ENCODE measurements around the gene MGAT2. TPM values are rescaled to one million over a fixed set of nuclear protein-coding genes. Genes with fewer than 3 reads are reported as not detected.
"Not testable (repeated sequence)": the region's sequence is repeated elsewhere in the genome, so short reads cannot be mapped to it uniquely, and the experiment has no call there.

The MGAT2 gene
- total RNA-seq, 1 donor from 2014 or later, result 21.4 TPM

DNA sequence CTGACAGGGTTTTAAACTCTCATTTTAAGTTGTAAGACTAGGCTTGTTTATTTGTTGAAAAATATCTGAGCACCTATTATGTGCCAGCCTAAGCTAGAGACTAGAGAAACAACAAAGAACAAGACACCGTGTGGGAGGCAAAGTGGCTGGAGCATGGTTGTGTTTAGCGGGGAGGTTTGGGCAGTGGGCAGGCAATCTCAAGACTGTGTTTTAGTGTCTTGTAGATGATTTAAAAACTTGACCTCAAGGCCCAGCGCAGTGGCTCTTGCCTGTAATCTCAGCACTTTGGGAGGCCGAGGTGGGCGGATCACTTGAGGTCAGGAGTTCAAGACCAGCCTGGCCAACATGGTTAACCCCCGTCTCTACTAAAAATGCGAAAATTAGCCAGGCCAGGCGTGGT lies 7.9 kb upstream of the MGAT2 start:
- H3K27ac Mint-ChIP-seq, result no peak overlapping the region

DNA sequence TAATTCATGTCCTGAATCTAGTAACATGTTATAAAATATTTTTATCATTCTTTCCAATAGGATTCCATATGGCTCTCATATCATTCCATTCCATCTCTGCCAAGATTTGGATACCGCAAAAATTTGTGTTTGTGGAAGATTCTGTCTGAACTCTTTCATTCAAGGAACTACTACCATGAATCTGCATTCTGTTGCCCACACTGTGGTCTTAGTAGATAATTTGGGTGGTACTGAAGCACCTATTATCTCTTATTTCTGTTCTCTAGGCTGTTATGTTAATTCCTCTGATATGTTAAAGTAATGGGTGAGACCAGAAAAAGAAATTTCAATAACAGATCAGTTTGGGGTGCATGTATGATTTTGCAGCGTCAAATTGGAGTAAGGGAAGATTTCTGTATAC lies 6.4 kb upstream of the MGAT2 start:
- H3K4me1 Mint-ChIP-seq (ENCODE audit: low read depth), result peaks cover 4% of the 10 kb centered on the region
- H3K27me3 Mint-ChIP-seq, result no peaks in the 10 kb centered on the region
- peaks cover 15% of the 10 kb centered on the region for H3K36me3 Mint-ChIP-seq (ENCODE audit: insufficient read depth)
- H3K4me3 Mint-ChIP-seq (ENCODE audit: low read depth), result no peak overlapping the region
- no peaks in the 10 kb centered on the region for H3K9me3 Mint-ChIP-seq (ENCODE audit: low read depth)
- no peak overlapping the region for H3K27ac Mint-ChIP-seq
- no peak for DNase-seq (ENCODE audit: low spot score, unreplicated experiment)
- TF ChIP-seq, protein P1, sequence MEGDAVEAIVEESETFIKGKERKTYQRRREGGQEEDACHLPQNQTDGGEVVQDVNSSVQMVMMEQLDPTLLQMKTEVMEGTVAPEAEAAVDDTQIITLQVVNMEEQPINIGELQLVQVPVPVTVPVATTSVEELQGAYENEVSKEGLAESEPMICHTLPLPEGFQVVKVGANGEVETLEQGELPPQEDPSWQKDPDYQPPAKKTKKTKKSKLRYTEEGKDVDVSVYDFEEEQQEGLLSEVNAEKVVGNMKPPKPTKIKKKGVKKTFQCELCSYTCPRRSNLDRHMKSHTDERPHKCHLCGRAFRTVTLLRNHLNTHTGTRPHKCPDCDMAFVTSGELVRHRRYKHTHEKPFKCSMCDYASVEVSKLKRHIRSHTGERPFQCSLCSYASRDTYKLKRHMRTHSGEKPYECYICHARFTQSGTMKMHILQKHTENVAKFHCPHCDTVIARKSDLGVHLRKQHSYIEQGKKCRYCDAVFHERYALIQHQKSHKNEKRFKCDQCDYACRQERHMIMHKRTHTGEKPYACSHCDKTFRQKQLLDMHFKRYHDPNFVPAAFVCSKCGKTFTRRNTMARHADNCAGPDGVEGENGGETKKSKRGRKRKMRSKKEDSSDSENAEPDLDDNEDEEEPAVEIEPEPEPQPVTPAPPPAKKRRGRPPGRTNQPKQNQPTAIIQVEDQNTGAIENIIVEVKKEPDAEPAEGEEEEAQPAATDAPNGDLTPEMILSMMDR (IDR thresholded peaks at IDR 0.05; ENCODE audit: unreplicated experiment), result no peak

More for the DNA sequence above, 7.9 kb upstream of the MGAT2 start:
- TF ChIP-seq, protein P1 (IDR thresholded peaks at IDR 0.05; ENCODE audit: unreplicated experiment), result no peak
- peaks cover 10% of the 10 kb centered on the region for H3K36me3 Mint-ChIP-seq (ENCODE audit: insufficient read depth)
- H3K9me3 Mint-ChIP-seq (ENCODE audit: low read depth), result no peaks in the 10 kb centered on the region
- no peaks in the 10 kb centered on the region for H3K27me3 Mint-ChIP-seq
- DNase-seq (ENCODE audit: low spot score, unreplicated experiment), result no peak
- no peaks in the 10 kb centered on the region for H3K4me1 Mint-ChIP-seq (ENCODE audit: low read depth)
- H3K4me3 Mint-ChIP-seq (ENCODE audit: low read depth), result no peak overlapping the region

DNA sequence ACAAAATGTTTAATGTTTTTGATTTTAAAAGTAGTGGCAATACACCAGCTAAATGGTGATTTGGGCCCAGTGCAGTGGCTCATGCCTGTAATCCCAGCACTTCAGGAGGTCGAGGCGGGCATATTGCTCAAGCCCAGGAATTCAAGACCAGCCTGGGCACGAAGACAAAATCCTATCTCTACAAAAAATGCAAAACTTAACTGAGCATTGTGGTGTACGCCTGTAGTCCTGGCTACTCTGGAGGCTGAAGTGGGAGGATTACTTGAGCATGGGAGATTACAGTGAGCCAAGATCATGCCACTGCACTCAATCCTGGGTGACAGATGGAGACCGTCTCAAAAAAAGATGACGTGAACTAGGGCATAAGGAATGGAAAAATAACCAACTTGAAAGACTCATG lies 4.8 kb upstream of the MGAT2 start:
- DNase-seq (ENCODE audit: low spot score, unreplicated experiment), result no peak
- peaks cover 9% of the 10 kb centered on the region for H3K4me1 Mint-ChIP-seq (ENCODE audit: low read depth)
- H3K27me3 Mint-ChIP-seq, result no peaks in the 10 kb centered on the region
- H3K4me3 Mint-ChIP-seq (ENCODE audit: low read depth), result no peak overlapping the region
- H3K9me3 Mint-ChIP-seq (ENCODE audit: low read depth), result no peaks in the 10 kb centered on the region
- peak overlapping the region; percentile 79 for H3K27ac Mint-ChIP-seq
- TF ChIP-seq, protein P1 (IDR thresholded peaks at IDR 0.05; ENCODE audit: unreplicated experiment), result no peak
- peaks cover 15% of the 10 kb centered on the region for H3K36me3 Mint-ChIP-seq (ENCODE audit: insufficient read depth)

DNA sequence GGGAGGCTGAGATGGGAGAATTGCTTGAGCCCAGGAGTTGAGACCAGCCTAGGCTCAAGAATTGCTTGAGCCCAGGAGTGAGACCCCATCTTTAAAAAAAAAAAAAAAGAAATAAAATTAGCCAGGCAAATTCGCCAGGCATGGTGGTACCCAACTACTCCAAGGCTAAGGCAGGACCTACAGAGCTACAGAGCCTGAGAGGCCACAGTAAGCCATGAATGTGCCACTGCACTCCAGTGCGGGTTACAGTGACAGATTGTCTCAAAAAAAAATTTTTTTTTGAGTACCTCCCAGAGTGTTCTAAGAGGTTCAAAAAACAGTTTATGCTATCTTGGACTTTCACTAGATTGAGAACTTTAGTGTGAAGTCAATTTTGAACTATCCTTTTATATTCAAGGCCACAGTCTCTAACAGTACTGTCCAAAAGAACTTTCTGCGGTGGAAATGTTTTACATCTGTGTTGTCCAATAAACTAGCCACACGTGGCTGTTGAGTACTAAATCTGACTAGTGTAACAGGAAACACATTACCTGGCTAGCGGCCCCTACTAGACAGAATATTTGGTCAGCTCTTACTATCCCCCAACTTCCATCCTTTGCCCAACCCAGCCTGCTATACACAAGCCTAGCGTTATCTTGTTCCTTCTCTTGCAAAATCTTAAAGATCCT lies 2.6 kb upstream of the MGAT2 start:
- Mint-ChIP-seq H3K36me3 (ENCODE audit: insufficient read depth) (peaks cover 14% of the 10 kb centered on the region), H3K27ac (peak overlapping the region; percentile 82), H3K4me1 (ENCODE audit: low read depth) (peaks cover 22% of the 10 kb centered on the region), H3K9me3 (ENCODE audit: low read depth) (no peaks in the 10 kb centered on the region), H3K4me3 (ENCODE audit: low read depth) (peak overlapping the region; percentile 11), H3K27me3 (no peaks in the 10 kb centered on the region)
- DNase-seq (ENCODE audit: low spot score, unreplicated experiment), result no peak
- TF ChIP-seq, protein P1 (IDR thresholded peaks at IDR 0.05; ENCODE audit: unreplicated experiment), result no peak

DNA sequence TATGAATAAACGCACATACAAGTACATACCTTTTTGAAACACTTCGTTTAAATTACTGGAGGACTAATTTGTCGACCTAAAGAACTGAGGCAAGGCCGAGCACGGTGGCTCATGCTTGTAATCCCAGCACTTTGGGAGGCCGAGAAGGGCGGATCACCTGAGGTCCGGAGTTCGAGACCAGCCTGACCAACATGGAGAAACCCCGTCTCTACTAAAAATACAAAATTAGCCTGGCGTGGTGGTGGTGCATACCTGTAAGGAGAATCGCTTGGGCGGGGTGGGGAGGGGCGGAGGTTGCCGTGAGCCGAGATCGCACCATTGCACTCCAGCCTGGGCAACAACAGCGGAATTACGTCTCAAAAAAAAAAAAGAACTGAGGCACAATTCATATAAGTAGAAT lies 1.3 kb upstream of the MGAT2 start:
- Mint-ChIP-seq H3K36me3 (ENCODE audit: insufficient read depth) (peaks cover 12% of the 10 kb centered on the region), H3K27ac (peak overlapping the region; percentile 99), H3K4me3 (ENCODE audit: low read depth) (peak overlapping the region; percentile 95), H3K4me1 (ENCODE audit: low read depth) (peaks cover 22% of the 10 kb centered on the region)
- H3K9me3 Mint-ChIP-seq (ENCODE audit: low read depth); DNase-seq (ENCODE audit: low spot score, unreplicated experiment); H3K27me3 Mint-ChIP-seq: not testable (repeated sequence)

DNA sequence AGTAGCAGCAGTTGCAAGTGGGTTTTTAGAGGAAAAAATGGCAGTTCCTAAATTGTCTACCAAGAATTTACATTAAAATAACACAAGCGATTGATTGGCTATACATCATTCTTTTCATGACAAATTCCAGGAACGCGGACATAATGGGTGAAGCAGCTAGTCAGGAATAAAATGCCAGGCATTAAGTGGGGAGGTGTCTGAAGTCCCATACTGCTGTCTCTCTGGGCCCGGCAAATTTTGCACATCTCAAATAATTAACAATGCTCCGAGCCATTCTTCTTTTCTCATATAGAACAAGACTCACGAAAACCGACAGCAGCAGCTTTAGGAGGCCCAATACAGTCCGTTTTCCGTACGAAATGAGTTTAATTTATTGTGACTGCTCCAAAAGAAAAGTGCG lies 869 bp upstream of the MGAT2 start:
- H3K9me3 Mint-ChIP-seq (ENCODE audit: low read depth), result no peaks in the 10 kb centered on the region
- H3K36me3 Mint-ChIP-seq (ENCODE audit: insufficient read depth), result peaks cover 11% of the 10 kb centered on the region
- DNase-seq (ENCODE audit: low spot score, unreplicated experiment), result no peak
- H3K4me3 Mint-ChIP-seq (ENCODE audit: low read depth), result peak overlapping the region; percentile 95
- peaks cover 22% of the 10 kb centered on the region for H3K4me1 Mint-ChIP-seq (ENCODE audit: low read depth)
- no peaks in the 10 kb centered on the region for H3K27me3 Mint-ChIP-seq
- TF ChIP-seq, protein P1 (IDR thresholded peaks at IDR 0.05; ENCODE audit: unreplicated experiment), result no peak
- H3K27ac Mint-ChIP-seq, result peak overlapping the region; percentile 99
